HG02840 (cell line): Measurements from ENCODE around the gene SHROOM3.

Source experiments
- ATAC-seq: cut with Tn5 transposase; IDR thresholded peaks from one replicate; pipeline ENCODE4 v1.9.1; 2021; ENCODE audit warnings: mild to moderate bottlenecking, moderate library complexity, moderate number of reproducible peaks; ENCODE audit not compliant: unreplicated experiment, low FRiP score

Gene SHROOM3

DNA sequence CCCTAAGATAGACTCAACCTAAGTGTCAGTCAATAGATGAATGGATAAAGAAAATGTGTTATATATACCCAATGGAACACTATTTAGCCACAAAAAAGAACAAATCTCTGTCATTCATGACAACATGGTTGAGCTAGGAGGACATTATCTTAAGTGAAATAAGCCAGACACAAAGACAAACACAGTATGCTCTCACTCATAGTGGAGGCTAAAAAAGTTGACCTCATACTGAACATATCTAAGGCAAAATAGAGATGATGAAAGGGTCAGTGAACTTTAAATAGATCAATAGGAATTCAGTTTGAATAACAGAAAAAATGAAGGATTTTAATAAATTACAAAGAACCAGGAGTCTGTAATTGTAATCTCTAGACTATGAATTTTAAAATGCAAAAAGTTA lies 356.4 kb downstream of the SHROOM3 start:
- no peak for ATAC-seq

DNA sequence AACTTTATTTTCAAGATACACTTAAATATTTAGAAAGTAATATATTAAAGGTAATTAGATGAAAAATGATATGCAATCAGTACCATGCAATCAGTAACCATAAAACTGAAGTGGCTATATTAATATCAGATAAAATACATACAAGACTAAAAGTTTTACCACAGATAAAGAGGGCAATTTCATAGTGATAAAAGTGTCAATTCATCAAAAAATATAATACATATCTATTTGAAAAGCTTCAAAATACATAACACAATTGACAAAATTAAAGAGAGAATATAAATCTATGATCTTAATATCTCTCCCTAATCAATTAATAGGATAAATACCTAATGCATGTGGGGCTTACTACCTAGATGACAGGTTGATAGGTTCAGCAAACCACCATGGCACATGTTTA lies 357.4 kb downstream of the SHROOM3 start:
- ATAC-seq = no peak

DNA sequence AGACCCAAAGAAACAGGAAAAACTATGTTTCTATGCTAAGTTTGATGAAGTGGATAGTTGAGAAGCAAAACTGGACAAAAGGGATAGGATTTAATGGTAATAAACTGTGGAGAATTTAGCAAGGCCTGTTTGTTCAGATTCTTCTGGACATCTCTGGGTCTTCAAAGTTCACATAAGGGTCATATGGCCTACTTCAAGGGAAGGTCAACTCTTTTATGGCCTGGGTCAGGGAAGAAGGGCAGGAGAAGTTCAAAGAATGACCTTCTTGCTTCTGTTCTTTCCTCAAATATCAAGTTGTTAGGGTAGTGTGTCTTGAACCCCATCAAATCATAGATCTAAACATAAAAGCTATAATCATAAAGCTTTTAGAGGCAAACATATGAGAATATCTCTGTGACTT lies 360.2 kb downstream of the SHROOM3 start:
- no peak for ATAC-seq

DNA sequence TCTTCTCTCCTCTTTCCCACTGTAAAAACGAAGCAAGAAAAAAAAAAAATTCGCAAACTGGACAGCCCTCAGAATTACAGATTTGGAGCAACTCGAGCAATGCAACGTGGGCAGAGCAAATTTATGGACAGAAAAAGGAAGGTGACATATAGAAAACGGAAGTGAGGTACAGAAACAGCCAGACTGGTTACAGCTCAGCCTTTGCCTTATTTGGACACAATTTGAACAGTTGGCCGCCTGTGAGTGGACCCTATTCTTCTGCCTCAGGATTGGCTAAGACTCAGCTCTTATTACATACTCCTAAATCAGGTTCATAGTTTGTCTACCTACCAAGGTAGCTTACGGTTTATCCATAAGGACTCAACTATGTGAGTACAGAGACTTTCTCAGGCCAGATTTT lies 364.1 kb downstream of the SHROOM3 start:
- ATAC-seq = no peak

DNA sequence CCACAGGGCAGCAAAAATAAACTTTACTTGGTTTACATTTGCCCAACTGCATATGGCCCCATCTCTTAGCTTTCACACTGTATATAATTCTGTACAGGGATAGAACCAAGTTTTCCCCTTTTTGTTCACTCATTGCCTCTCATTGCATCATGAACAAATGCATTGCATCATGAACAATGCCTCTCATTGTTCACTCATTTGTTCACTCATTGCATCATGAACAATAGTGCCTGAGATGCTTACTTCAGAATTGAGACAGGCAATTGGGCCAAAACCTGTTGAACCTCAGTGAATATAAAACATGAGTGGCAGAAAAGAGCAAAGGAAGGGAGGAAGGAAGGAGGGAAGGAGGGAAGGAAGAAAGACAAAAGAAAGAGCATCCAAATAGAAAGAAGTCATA lies 364.7 kb downstream of the SHROOM3 start:
- ATAC-seq = no peak

DNA sequence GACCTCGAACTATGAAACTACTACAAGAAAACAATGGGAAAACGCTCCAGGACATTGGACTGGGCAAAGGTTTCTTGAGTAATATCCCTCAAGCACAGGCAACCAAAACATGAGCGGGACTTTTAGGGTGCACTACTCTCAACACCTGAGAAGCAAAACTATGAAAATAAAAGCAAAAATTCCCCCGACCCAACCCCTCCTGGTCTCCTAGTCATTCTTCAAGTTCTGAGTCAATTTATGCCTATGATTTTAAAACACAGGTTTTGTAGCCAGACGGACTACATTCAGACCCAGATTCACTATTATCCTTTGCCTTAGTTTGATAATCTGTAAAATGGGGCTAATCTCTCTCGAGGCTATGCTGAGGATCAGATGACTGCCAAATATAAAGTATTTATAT lies 365.9 kb downstream of the SHROOM3 start:
- ATAC-seq = no peak

DNA sequence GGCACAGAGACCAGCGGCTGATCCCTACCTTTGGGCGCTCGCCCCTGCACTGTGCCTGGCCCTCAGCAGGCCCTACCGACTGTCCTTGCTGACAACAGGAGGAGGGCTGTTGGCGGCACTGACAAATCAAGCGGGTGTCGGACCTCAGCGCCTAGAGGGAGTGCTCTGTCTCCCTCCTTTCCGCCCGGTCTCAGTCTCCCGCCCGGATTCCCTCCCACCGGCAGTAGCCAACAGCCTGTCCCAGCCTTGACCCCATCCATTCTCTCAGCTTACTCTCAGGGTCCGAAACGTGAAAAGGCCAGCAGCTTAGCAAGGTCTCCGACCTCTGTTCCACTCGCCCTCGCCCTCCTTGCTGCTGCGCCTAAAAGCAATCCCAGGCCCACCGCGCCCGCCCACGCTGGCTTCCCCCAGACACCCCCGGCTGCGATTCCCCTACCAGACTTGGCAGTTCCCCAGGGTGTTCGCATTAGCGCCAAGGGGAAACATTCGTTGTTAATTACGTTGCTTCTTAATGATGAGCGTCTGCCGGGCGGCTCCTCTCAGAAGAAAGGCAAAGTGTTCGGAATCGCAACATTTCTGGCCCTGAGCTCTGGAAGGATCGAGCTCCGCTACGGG lies 366.7 kb downstream of the SHROOM3 start:
- ATAC-seq = no peak

DNA sequence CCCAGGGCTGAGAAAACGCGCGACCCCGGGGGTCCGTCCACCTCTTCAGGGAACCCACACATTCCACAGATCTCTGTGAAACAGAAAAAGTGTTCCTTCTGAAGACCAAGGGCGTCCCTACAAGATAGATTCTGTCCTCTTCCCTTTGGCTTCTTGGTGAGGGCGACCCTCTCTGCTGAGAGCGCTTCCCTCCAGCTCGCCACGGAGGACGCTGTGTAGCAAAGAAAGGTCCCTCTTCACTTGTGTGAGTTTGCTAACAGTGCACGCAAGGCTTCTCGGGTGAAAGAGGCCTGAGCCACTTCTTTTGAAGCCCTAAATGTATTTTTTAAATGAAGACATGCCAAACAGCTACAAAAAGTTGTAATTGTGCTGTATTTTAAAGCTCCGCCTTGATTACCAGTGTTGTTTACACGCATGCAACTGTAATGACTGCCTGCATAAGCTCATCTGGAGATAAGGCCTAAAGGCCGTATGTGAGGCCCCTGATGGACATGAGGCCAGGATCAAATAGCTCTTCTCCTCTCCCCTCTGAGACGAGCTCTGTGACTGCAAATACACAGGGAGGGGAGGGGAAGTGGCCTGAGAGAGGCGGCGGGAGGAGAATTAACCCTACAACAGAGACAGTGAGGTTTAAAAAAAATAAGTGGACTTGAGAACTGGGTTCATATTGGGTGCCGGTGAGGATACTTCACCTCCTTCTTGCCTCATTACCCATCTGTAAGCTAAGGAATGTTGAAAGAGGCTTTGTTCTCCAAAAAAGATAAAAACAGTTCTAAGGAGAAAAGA lies 367.4 kb downstream of the SHROOM3 start:
- no peak for ATAC-seq

DNA sequence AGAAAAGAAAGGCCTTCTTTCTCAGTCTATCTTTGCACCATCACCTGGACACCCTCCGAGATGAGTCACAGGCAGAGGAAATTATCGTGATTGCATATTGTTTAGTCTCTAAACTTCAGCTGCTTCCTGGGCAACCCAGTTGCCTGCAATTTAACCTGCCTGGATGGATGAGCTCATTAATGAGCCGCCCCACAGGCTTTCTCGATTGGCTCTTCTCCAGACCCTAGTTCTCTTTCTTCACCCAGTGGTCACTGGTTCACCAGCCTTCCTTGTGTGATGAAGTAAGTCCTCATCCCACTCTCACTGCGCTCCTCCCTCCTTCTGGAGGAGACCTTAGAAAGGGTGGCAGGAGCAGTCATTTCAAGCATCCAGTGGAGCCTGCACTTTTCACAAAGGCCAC lies 368.5 kb downstream of the SHROOM3 start:
- no peak for ATAC-seq

DNA sequence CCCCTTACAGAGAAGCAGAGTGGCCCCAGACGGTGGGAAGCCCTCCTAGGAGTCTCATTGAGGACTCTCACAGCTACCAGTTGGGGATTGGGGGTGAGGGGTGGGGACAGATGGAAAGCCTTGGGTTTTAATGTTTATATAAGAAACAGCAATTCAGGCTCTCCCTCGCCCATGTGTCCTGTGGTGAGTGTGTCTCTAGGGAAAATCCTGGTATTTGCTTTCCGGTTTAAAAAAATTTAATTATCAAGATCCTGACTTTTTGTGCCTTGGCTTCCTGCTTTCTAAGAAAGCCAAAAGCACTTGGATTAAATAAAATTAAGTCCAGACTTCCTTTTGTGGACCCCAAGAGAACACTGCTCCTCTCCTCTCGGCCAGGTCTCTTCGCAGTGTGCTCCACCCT lies 369.1 kb downstream of the SHROOM3 start:
- ATAC-seq = no peak

DNA sequence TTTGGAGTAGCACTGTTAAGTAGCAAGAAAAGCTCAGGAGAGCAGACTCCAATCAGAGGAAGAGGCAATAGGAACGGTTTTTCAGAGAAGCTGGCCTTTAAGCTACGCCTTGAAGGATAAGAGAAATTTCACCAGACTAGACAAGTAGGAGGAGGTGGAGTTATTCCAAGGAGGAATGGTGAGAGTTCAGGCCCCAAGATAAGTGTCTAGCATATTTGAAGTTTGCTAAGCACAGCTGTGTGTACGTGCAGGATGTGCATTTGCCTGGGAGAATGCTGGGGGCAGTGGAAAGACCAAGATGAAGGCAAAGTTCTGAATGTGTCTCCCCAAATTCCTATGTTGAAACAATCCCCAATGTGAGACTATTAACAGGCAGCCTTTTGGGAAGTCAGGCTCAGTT lies 371.3 kb downstream of the SHROOM3 start:
- no peak for ATAC-seq

DNA sequence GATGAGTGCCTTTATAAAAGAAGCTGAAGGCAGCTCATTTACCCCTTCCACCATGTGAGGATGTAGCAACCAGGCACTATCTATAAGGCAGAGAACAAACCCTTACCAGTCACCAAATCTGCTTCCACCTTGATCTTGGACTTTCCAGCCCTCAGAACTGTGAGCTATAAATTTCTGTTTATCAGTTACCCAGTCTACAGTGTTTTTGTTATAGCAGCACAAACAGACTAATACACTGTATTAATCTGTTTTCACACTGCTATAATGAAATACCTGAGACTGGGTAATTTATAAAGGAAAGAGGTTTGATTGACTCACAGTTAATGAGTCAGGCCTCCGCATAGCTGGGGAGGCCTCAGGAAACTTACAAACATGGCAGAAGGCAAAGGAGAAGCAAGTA lies 371.7 kb downstream of the SHROOM3 start:
- no peak for ATAC-seq

DNA sequence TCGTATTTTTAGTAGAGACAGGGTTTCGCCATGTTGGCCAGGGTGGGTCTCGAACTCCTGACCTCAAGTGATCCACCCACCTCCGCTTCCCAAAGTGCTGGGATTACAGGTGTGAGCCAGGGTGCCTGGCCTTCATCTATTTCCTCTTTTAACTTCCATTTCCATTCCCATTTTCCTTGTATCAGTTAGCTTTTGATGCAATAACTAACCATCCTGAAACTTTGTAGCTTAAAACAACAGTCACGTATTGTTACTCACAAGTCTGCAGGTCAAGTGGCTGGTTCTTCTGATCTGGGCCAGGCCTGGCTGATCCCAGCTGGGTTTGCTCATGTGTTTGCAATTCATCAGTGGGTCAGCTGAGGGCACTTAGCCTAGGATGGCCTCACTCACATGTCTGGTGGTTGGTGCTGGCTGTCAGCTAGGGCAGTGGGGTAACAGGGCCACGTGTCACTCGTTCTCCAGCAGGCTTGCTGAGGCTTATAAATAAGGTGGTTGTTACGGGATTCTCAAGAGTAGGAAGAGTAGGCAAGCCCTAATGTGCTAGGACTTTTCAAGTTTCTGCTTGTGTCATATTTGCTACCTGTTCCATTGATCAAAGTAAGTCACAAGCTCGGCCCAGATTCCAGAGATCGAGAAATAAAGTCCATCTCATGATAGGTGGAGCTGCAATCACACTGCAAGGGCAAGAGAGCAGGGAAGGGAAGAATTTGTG lies 374.7 kb downstream of the SHROOM3 start:
- ATAC-seq = no peak

DNA sequence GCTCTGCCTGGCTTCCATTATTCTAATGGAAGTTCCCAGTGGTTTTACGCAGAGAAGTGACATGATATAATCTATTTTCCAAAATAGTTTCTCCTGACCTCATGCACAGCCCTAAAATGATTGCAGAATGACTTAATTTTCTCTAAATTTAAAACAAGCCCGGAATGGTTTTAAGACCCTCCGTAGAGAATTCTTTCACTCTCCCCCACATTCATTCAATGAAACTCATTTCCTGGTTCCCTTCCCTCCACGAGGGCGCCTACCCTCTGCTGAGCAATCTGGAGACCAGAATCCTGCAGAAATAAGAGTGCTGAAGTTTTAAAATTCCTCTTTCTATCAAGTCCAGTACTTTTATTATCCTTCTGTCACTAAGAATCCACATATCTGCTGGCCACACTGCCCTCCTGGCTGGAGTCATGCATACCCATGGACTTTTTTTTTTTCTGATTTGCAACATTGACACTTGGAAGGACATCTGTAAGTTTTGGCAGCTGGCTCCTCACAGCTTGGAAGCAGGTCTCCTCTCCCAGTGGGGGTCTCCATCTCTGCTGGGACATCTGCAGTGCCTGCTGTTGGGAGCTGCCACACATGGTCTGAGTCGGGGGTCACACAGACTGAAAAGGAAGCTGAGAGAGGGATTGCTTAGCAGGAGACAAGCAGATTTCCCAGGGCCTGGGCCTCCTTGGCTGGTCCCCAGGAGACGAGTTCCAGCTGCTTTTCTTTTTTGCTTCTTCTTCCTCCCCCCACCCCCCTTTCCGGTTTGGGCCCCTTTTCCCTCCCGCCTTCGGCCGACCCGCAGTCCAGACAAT lies 376.8 kb downstream of the SHROOM3 start:
- ATAC-seq = no peak

DNA sequence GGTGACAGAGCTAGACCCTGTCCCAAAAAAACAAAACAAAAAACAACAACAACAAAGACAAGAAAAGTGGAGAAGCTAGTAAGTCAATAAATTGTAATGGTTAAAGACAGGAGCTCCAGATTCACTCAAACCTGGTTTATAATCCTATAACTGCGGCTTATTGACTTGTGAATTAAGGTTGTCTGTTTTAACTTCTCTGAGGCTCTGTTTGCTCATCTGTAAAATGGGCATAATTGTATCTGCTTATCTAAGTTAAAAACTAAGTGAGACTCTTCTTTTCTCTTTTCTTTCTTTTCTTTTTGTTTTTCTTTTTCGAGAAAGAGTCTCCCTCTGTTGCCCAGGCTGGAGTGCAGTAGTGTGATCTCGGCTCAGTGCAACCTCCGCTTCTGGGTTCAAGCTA lies 378.0 kb downstream of the SHROOM3 start:
- ATAC-seq = no peak

DNA sequence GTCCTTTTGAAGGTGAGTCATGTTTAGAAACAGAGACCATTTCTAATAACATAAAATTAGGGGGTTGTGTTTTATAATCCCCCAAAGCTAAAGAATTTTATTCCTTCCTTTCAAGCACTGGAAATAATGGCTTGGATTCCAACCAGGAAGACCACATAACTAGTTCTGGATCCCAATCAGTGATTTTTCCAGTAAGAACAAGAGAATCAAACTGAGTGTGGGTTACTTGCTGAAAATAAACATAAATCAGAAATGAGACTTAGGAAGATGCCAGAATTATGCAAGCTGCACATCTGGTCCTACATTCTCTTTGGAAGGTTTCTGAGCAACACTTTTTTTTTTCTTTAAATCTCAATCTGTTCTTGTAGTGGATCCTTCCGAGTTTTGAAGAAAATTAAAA lies 386.6 kb downstream of the SHROOM3 start:
- no peak for ATAC-seq

DNA sequence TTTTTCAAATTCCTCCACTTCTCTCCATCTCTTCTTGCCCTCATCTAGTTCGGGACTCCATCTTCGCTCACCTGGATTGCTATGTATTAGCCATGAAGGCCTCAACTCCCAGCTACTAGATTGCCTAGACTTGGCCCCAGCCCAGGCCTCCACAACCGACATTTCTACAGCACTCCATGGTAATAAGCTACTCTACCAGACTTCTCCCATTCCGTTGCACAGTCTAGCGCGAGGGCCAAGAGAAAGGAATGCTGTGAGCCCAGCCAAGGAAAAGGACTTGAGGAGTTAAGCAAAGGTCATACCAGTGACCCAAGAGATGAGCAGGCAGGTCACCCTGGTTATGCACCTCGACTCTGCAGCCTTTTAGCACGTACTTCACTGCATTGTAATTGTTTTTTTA lies 387.3 kb downstream of the SHROOM3 start:
- ATAC-seq = no peak

DNA sequence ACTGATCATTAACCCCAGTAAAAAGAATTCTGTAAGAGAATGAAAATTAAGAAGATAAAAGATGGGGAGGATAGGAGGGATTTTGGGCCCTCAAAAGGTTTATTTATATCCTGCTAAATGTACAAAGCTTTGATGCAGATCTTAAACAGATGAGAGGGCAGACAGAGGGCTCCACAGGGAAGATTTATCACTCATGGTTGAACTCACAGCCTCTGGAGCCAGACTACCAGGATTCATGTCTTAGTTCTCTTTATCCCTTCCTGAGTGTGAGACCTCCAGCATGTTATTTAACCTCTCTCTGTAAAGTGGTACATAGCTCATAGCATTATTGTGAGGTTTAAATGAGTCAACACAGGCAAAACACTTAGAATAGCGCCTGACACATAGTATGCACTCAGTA lies 388.5 kb downstream of the SHROOM3 start:
- ATAC-seq = no peak

DNA sequence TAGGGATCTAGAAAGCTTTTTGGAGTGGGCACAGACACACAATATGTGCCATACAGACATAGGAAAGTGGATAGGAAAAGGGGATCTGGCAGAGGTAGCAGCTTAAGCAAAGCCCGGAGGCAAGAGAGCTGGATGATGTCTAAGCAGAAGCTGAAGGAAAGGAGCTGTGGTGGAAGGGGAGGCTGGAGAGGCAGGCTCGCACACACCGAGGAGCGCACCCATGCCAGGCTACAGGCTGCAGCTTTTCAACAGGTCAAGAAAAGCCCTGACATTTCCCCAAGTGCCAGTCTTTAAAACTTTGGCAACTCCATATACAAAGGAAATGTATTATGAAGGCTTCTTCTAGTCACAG lies 395.6 kb downstream of the SHROOM3 start:
- ATAC-seq = no peak

DNA sequence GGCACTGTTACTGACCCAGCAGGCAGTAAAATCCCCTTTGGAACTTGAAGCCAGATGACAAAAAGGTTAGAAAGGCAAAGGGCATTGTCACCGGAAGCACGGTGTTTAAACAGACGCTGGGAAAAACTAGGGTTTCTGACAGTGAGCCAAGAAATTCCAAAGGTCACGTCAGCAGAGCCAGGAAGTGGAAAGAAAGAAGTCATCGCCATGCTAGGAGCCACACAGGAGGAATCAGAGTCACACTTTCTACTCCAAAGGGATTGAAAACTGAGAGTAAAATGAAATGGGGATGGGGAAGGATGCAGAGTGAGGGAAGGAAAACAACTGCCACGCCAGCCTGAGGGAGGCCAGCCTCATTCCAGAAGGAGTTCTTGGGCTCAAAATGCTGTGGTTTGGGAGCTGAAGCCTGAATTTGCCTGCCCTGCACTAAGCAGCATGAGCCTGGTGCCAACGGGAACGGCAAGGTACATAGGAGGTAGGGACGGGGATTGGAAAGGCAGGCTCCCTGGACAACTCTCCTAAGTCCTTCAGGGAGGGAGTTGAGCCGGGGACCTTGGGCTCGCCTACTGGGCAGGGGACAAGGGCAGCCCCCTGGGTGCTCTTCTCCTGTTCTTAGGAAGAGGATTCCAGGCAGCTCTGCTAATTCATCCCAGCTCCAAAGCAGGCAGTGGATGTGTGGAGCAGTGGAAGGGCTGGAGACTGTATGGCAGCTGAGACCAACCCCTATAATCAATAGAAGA lies 396.1 kb downstream of the SHROOM3 start:
- ATAC-seq = no peak
